Body of pancreas (tissue), 4 donors: ENCODE results near the gene LRCH4.

Experiments used
- CTCF ChIP-seq, 7 experiments: fragments of 450-650 bp in 4 of 7; fragments of 200-600 bp in 3 of 7; sonication (generic) in 3 of 7; IDR thresholded peaks; one replicate each; pipeline ENCODE4 v1.5.1; 2016 to 2019; ENCODE audit warnings: antibody characterized with exemption in 7 of 7
- POLR2A ChIP-seq, 3 donors: fragments of 450-650 bp; IDR thresholded peaks; one replicate each; pipeline ENCODE4 v1.6.1; 2016; ENCODE audit warnings: antibody characterized with exemption in 3 of 3, mild to moderate bottlenecking in 2 of 3

GRCh38 chr7:100603726-100604027, 17.7 kb upstream of the LRCH4 start:
- TF ChIP-seq POLR2A (IDR thresholded peaks at IDR 0.05) (no peak), CTCF (IDR thresholded peaks at IDR 0.05) (no peak)
